HEK293 (cell line): Measurements from ENCODE around the gene LAMTOR5.

Source experiments
- BCL11B ChIP-seq: fragments of 450-650 bp; formaldehyde crosslinking; IDR thresholded peaks from 2 replicates; pipeline ENCODE4 v1.5.1; 2016; ENCODE audit warnings: low read depth, missing biosample characterization, missing genetic modification characterization
- GLIS1 ChIP-seq: fragments of 450-650 bp; formaldehyde crosslinking; IDR thresholded peaks from 2 replicates; pipeline ENCODE4 v1.5.1; 2016; ENCODE audit warnings: missing biosample characterization, missing genetic modification characterization
- KLF1 ChIP-seq: fragments of 450-650 bp; formaldehyde crosslinking; IDR thresholded peaks from 2 replicates; pipeline ENCODE4 v1.5.1; 2016; ENCODE audit warnings: missing biosample characterization, missing genetic modification characterization
- KLF16 ChIP-seq: fragments of 450-650 bp; formaldehyde crosslinking; IDR thresholded peaks from 2 replicates; pipeline ENCODE4 v1.5.1; 2017; ENCODE audit warnings: missing biosample characterization, missing genetic modification characterization
- KLF7 ChIP-seq: fragments of 450-650 bp; formaldehyde crosslinking; IDR thresholded peaks from 2 replicates; pipeline ENCODE4 v1.5.1; 2016; ENCODE audit warnings: missing biosample characterization, missing genetic modification characterization, borderline replicate concordance
- KLF9 ChIP-seq: fragments of 450-650 bp; formaldehyde crosslinking; IDR thresholded peaks from 2 replicates; pipeline ENCODE4 v1.5.1; 2016; ENCODE audit warnings: missing biosample characterization, missing genetic modification characterization, low read depth
- MYNN ChIP-seq: fragments of 450-650 bp; formaldehyde crosslinking; IDR thresholded peaks from 2 replicates; pipeline ENCODE4 v1.5.1; 2016; ENCODE audit warnings: missing biosample characterization, missing genetic modification characterization, borderline replicate concordance
- PRDM4 ChIP-seq: fragments of 450-650 bp; formaldehyde crosslinking; IDR thresholded peaks from 2 replicates; pipeline ENCODE4 v1.5.1; 2017; ENCODE audit warnings: missing biosample characterization, missing genetic modification characterization
- RBAK ChIP-seq: fragments of 450-650 bp; formaldehyde crosslinking; IDR thresholded peaks from 2 replicates; pipeline ENCODE4 v1.5.1; 2016; ENCODE audit warnings: missing biosample characterization, missing genetic modification characterization
- SETDB1 ChIP-seq: IDR thresholded peaks from one replicate; pipeline ENCODE4 v1.6.1; 2017; ENCODE audit warnings: mild to moderate bottlenecking, low read length, moderate library complexity, mixed read lengths; ENCODE audit not compliant: insufficient read length
- SP3 ChIP-seq: fragments of 450-650 bp; formaldehyde crosslinking; IDR thresholded peaks from 2 replicates; pipeline ENCODE4 v1.5.1; 2016; ENCODE audit warnings: missing biosample characterization, missing genetic modification characterization
- SP7 ChIP-seq: fragments of 450-650 bp; formaldehyde crosslinking; IDR thresholded peaks from 2 replicates; pipeline ENCODE4 v1.5.1; 2016; ENCODE audit warnings: missing biosample characterization, missing genetic modification characterization
- YY1 ChIP-seq: fragments of 450-650 bp; formaldehyde crosslinking; IDR thresholded peaks from 2 replicates; pipeline ENCODE4 v1.5.1; 2018; ENCODE audit warnings: missing biosample characterization, missing genetic modification characterization
- ZBTB26 ChIP-seq: fragments of 450-650 bp; formaldehyde crosslinking; optimal IDR thresholded peaks from 2 replicates; pipeline ENCODE3; 2016; ENCODE audit warnings: missing biosample characterization, mild to moderate bottlenecking, missing genetic modification characterization
- ZBTB44 ChIP-seq: fragments of 450-650 bp; IDR thresholded peaks from 2 replicates; pipeline ENCODE4 v1.5.1; 2018; ENCODE audit warnings: missing biosample characterization, mild to moderate bottlenecking, missing genetic modification characterization
- ZBTB6 ChIP-seq: fragments of 450-650 bp; formaldehyde crosslinking; IDR thresholded peaks from 2 replicates; pipeline ENCODE4 v1.5.1; 2017; ENCODE audit warnings: missing biosample characterization, missing genetic modification characterization
- ZFHX2 ChIP-seq: fragments of 450-650 bp; formaldehyde crosslinking; conservative IDR thresholded peaks from 2 replicates; pipeline ENCODE4 v1.5.1; 2016; ENCODE audit warnings: missing biosample characterization, missing genetic modification characterization
- ZFP69B ChIP-seq: fragments of 450-650 bp; formaldehyde crosslinking; IDR thresholded peaks from 2 replicates; pipeline ENCODE4 v1.5.1; 2016; ENCODE audit warnings: missing biosample characterization, missing genetic modification characterization
- ZNF140 ChIP-seq: fragments of 450-650 bp; formaldehyde crosslinking; IDR thresholded peaks from 2 replicates; pipeline ENCODE4 v1.5.1; 2016; ENCODE audit warnings: missing biosample characterization, missing genetic modification characterization
- ZNF223 ChIP-seq: fragments of 450-650 bp; formaldehyde crosslinking; IDR thresholded peaks from 2 replicates; pipeline ENCODE4 v1.5.1; 2016; ENCODE audit warnings: missing biosample characterization, missing genetic modification characterization
- ZNF24 ChIP-seq: fragments of 450-650 bp; formaldehyde crosslinking; IDR thresholded peaks from 2 replicates; pipeline ENCODE4 v1.5.1; 2016; ENCODE audit warnings: missing biosample characterization, missing genetic modification characterization
- ZNF266 ChIP-seq: fragments of 450-650 bp; formaldehyde crosslinking; IDR thresholded peaks from 2 replicates; pipeline ENCODE4 v1.5.1; 2016; ENCODE audit warnings: missing biosample characterization, missing genetic modification characterization, low read depth
- ZNF335 ChIP-seq: fragments of 450-650 bp; formaldehyde crosslinking; conservative IDR thresholded peaks from 2 replicates; pipeline ENCODE4 v1.5.1; 2016; ENCODE audit warnings: missing biosample characterization, missing genetic modification characterization
- ZNF501 ChIP-seq: fragments of 450-650 bp; formaldehyde crosslinking; IDR thresholded peaks from 2 replicates; pipeline ENCODE4 v1.5.1; 2016; ENCODE audit warnings: missing biosample characterization, missing genetic modification characterization
- ZNF521 ChIP-seq: fragments of 450-650 bp; formaldehyde crosslinking; IDR thresholded peaks from 2 replicates; pipeline ENCODE4 v1.5.1; 2017; ENCODE audit warnings: missing biosample characterization, mild to moderate bottlenecking, missing genetic modification characterization
- ZNF529 ChIP-seq: fragments of 450-650 bp; formaldehyde crosslinking; IDR thresholded peaks from 2 replicates; pipeline ENCODE4 v1.5.1; 2017; ENCODE audit warnings: missing genetic modification characterization, missing biosample characterization; ENCODE audit not compliant: insufficient replicate concordance
- ZNF558 ChIP-seq: fragments of 450-650 bp; formaldehyde crosslinking; IDR thresholded peaks from 2 replicates; pipeline ENCODE4 v1.5.1; 2016; ENCODE audit warnings: missing biosample characterization, missing genetic modification characterization
- ZNF561 ChIP-seq: fragments of 450-650 bp; IDR thresholded peaks from 2 replicates; pipeline ENCODE4 v1.5.1; 2018; ENCODE audit warnings: missing biosample characterization, missing genetic modification characterization, borderline replicate concordance
- ZNF629 ChIP-seq: fragments of 450-650 bp; formaldehyde crosslinking; IDR thresholded peaks from 2 replicates; pipeline ENCODE4 v1.5.1; 2017; ENCODE audit warnings: missing biosample characterization, missing genetic modification characterization
- ZNF692 ChIP-seq: fragments of 450-650 bp; formaldehyde crosslinking; IDR thresholded peaks from 2 replicates; pipeline ENCODE4 v1.5.1; 2016; ENCODE audit warnings: missing biosample characterization, missing genetic modification characterization
- ZSCAN23 ChIP-seq: fragments of 450-650 bp; formaldehyde crosslinking; IDR thresholded peaks from 2 replicates; pipeline ENCODE4 v1.5.1; 2016; ENCODE audit warnings: missing biosample characterization, missing genetic modification characterization
- ZXDB ChIP-seq: fragments of 450-650 bp; formaldehyde crosslinking; IDR thresholded peaks from 2 replicates; pipeline ENCODE4 v1.5.1; 2016; ENCODE audit warnings: missing biosample characterization, missing genetic modification characterization

The LAMTOR5 gene

GRCh38 chr1:110407260-110408210 lies at the start of gene LAMTOR5 (continued):
- 0 out of 2 replicates have a peak, but pooled peaks have one; percentile 18 for TF ChIP-seq ZSCAN23
- peak; percentile 68; the same call in 1 of the 2 replicates for TF ChIP-seq YY1 (tag by site-specific recombination)
- 0 out of 2 replicates have a peak, but pooled peaks have one; percentile 24 for TF ChIP-seq ZFP69B (tag by site-specific recombination)
- TF ChIP-seq KLF1 = peak; percentile 90
- no peak for TF ChIP-seq ZNF140
- peak; percentile 94 for TF ChIP-seq KLF9 (tag by site-specific recombination)
- TF ChIP-seq ZNF521 (tag by site-specific recombination) = no peak
- peak; percentile 94 for TF ChIP-seq ZXDB (tag by site-specific recombination)
- peak; percentile 80 for TF ChIP-seq ZNF561 (tag by site-specific recombination)
- TF ChIP-seq RBAK (tag by site-specific recombination) = no peak
- TF ChIP-seq ZNF266 (tag by site-specific recombination) = no peak
- peak; percentile 98 for TF ChIP-seq KLF16 (tag by site-specific recombination)
- peak; percentile 77 for TF ChIP-seq ZNF335 (tag by site-specific recombination)
- TF ChIP-seq ZBTB26 = peak; percentile 94
- TF ChIP-seq MYNN (tag by site-specific recombination) = no peak
- TF ChIP-seq ZNF529 = no peak
- peak; percentile 81 for TF ChIP-seq ZFHX2 (tag by site-specific recombination)
- TF ChIP-seq SP7 (tag by site-specific recombination) = peak; percentile 89
- 0 out of 2 replicates have a peak, but pooled peaks have one; percentile 5 for TF ChIP-seq GLIS1
- no peak for TF ChIP-seq ZBTB44 (tag by site-specific recombination)
- peak; percentile 82 for TF ChIP-seq BCL11B
- TF ChIP-seq ZNF692 (tag by site-specific recombination) = peak; percentile 84
- TF ChIP-seq ZBTB6 (tag by site-specific recombination) = 0 out of 2 replicates have a peak, but pooled peaks have one; percentile 36
- no peak; the same call in 1 of the 2 replicates for TF ChIP-seq PRDM4 (tag by site-specific recombination)
- TF ChIP-seq ZNF501 (tag by site-specific recombination) = peak; percentile 97
- TF ChIP-seq SP3 (tag by site-specific recombination) = peak; percentile 89
- no peak; the same call in 1 of the 2 replicates for TF ChIP-seq ZNF558 (tag by site-specific recombination)
- peak; percentile 97; the same call in 1 of the 2 replicates for TF ChIP-seq KLF7 (tag by site-specific recombination)
- TF ChIP-seq ZNF629 (tag by site-specific recombination) = peak; percentile 93
- TF ChIP-seq SETDB1 = no peak
- peak; percentile 82; the same call in 1 of the 2 replicates for TF ChIP-seq ZNF24 (tag by site-specific recombination)
- TF ChIP-seq ZNF223 (tag by site-specific recombination) = no peak; the same call in 1 of the 2 replicates
